ENCODE measurements around the gene PROP1.
"Not testable (repeated sequence)": the region's sequence is repeated elsewhere in the genome, so short reads cannot be mapped to it uniquely, and the experiment has no call there.

Gene PROP1

GRCh38 chr5:177982072-177982727, 13.8 kb downstream of the PROP1 start:
- no peak for DNase-seq

DNA sequence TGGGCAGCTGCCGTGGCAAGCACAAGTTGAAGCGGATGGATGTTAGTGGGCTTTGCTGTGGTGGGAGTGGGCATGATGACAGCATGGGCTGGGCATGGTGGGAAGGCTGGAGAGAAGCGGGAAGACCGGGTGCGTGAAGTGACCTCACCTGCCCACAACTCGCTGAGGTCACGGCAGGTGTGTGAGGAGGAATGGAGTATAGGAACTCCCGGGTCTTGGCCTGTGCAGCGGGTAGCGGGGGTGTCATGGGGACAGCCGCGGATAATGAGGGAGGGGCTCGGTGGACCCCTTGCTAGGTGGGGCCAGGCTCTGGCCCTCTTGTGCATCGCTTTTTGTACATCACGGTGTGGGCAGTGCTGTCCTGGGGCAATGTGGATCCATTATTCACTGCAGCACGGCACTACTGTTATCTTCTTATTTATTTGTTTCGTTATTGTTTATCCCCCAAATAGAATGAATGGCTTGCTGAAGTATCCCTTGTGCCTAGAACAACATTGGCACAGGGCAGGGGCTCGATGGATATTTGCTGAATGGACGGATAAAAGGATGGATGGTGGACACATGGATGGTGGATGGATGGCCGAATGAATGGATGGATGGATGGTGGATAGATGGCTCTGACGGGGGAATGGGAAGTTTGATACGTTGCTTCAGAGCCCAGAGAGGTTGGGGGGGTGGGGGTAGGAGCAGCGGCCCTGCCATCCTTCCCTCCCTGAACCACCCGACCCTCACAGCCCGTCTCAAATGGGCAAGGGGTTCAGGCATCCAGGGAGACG, 14.6 kb downstream of the PROP1 start:
- no peak for DNase-seq

- no peak for DNase-seq
Observed at GRCh38 chr5:177980743-177981151, 15.3 kb downstream of the PROP1 start.

DNA sequence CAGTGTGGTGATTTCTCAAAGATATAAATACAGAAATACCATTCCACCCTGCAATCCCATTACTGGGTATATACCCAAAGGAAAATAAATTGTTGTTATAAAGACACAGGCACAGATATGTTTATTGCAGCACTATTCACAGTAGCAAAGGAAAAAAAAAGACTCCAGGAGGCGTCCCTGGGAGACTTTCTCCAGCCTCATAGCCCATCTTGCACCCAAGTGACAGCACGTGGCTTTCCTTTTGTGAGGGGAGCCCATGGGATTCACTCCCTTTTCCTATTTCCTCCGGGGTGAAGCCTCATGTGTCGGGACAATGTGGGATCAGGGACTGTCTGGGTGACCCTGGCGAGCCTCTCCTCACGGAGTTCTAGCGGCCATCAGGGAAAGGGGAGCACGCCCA, 18.4 kb downstream of the PROP1 start:
- not testable (repeated sequence) for DNase-seq

GRCh38 chr5:177973066-177973635, 22.9 kb downstream of the PROP1 start:
- DNase-seq, result peak; percentile 35

GRCh38 chr5:177972613-177973012, 23.4 kb downstream of the PROP1 start:
- peak; percentile 9 for DNase-seq

DNA sequence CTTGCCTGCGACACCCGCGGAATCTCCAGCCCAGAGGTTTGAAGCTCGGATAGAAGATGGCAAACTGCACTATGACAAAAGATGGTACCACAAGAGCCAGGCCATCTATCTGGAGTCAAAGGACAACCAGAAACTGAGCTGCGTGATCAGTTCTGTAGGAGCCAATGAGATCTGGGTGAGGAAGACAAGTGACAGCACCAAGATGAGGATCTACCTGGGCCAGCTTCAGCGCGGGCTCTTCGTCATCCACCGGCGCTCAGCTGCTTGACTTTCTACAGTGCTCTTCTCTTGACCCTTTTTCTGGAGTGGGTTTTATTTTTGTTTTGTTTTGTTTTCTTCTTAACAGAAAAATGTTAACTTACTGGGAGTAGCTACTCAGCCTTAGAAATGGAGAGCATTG, 24.0 kb downstream of the PROP1 start:
- not testable (repeated sequence) for DNase-seq

DNA sequence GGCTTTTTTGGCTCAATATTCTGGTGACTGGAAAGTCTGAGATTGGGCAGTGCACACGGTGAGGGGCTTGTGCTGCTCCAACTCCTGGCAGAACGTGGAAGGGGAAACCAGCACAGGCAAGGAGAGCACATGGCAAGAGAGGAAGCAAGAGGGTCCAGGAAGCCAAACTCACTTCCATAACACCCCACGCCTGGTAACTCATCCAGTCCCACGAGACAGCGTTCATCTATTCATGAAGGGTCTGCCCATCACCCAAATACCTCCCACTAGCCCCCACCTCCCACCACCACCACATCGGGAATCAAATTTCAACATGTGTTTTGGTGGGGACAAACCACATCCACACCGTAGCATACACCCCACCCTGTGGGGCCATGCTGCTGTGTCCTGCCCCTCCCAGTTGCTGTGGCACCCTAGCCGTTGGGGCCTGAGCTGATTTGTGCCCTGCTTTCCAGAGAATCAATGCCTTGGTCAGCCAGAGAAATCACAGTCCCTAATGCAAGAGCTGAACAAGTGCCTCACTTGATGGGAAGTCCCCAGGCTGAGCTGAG, 27.3 kb downstream of the PROP1 start:
- no peak for DNase-seq

GRCh38 chr5:177967221-177967887, 28.7 kb downstream of the PROP1 start:
- DNase-seq, result no peak

- DNase-seq, result no peak
Observed at GRCh38 chr5:177966839-177967166, 29.2 kb downstream of the PROP1 start.

DNA sequence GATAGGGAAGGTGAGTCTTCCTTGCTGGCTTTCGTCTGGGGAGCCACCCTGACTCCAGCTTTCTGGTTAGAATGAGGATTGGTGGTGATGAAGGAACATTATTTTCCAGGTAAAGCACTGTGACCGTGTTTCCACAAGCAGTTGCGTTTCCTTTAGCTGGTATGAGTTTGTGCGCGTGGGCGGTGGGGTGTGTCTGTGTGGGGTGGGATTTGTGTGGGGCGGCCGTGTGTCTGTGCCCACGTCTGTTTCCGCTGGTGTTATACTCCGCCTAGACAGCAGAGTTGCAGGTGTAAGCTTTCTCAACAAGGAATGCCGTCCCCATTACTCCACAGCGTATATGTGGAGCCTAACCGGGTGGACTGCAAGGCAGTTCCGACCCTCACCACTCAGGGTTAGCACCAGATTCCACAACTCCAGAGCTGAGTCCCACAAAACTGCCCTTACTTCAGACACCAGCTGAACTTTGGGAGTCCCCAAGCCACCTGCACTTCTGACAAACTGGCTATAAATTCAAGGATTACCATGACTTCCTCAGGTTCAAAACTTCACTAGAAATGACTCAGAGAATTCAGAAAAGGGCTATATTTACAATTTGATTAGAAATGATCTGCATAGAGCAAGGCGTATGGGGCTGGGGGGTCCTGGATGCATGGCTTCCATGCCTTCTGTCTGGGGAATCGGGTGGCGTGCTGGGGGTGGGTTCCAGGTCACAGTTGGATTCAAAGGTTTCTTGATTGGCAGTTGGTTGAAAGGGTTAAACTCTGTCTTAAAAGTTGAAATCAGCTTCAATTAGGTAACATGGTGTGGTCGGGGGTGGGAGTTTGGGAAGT, 29.8 kb downstream of the PROP1 start:
- DNase-seq, result no peak

- DNase-seq, result no peak
Observed at GRCh38 chr5:177964471-177964870, 31.6 kb downstream of the PROP1 start.

DNA sequence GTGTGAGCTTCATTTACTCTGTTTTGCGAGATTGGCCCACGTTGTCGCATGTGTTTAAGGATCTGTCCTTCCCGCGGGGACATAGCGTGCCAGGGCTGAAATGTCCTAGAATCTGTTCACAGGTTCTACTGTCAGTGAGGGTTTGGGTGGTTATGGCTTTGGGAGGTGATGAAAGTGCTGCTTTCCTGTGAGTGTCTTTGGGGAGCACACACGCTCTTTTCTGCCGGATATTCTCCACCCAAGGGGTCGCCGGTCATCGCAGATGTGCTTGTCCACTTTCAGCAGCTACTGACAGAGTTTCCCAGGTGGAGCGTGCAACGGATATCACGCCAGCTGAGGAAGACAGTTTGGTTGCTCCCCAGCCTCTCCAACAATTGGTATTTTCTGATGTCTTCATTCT, 32.1 kb downstream of the PROP1 start:
- no peak for DNase-seq

GRCh38 chr5:177959315-177959714, 36.7 kb downstream of the PROP1 start:
- peak; percentile 30 for DNase-seq

DNA sequence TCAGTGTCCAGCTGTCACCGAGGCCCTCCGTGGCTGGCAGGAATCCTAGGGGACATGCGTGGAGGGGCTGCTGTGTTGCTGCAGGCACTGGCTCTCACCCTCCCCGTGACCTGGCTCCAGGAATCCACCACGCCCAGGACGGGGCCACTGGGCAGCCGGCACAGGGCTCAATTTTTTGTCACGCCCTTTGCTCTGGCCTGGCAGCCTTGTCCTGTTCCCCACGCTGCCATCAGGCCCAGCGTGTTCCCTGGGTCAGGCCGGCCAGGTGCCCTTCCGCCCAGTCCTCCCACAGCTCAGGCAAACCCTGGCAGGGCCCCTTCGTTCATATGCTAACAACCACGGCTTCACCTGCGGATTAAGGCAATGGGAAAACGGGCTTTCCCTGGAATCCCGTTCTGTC, 37.3 kb downstream of the PROP1 start:
- DNase-seq, result no peak

- no peak for DNase-seq
Observed at GRCh38 chr5:177957241-177957640, 38.8 kb downstream of the PROP1 start.

DNA sequence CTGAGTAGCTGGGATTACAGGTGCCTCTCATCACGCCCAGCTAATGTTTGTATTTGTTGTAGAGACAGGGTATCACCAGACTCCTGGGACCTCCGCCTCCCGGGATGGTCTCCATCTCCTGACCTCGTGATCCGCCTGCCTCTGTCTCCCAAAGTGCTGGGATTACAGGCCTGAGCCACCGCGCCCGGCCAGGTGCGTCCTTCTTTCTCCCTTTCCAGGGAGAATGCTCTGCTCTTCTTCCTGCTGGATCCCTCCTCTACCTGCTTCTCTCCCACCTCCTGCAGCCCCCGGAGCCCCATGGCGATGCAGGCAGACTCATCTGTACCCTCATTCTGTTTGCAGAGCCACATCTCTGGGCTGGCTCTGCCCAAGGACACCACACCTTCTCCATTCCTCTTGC, 42.9 kb downstream of the PROP1 start:
- not testable (repeated sequence) for DNase-seq

GRCh38 chr5:177949656-177950055, 46.4 kb downstream of the PROP1 start:
- not testable (repeated sequence) for DNase-seq

DNA sequence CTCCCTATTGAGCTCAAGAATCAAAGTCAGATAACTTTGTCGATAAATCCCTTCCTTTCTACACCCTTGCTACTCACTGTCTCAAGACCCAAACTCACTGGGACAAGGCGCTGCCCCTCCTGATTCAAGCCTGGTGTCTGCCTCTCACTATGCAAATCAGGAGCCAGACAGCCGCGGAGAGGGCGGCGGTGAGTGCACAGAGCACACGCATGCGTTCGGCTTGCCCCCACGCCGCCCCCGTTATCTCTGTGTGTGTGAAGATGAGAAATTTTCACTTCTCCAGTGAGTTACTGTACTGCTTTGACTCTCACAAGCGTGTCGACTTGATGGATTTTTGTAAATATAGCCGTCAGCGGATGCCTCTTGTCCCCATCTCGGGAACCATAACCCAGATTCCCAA, 47.0 kb downstream of the PROP1 start:
- not testable (repeated sequence) for DNase-seq

- peak; percentile 19 for DNase-seq
Observed at GRCh38 chr5:177947912-177948311, 48.1 kb downstream of the PROP1 start.

GRCh38 chr5:177945601-177946283, 50.3 kb downstream of the PROP1 start:
- DNase-seq, result not testable (repeated sequence)

DNA sequence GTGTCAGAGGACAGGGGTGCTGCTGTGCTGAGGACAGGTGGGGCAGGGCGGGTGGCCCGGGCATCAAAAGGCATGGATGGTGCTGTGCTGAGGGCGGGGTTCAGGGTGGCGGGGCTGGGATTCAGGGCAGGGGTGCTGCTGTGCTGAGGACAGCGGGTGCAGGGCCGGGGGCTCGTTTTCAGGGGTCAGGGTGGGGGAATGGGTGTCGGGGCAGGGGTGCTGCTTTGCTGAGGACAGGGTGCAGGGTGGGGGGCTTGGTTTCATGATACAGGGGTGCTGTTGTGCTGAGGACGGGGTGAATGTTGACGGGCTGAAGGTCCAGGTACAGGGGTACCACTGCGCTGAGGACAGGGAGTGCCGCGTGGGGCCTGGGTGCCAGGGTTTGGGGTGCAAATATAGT, 50.9 kb downstream of the PROP1 start:
- not testable (repeated sequence) for DNase-seq
